H9 (cell line): Measurements from ENCODE around the gene GNAO1. TPM values are rescaled to one million over a fixed set of nuclear protein-coding genes. Genes with fewer than 3 reads are reported as not detected.

Experiments
- DNase-seq: peaks from one replicate; pipeline ENCODE4 v3.0.0-alpha.2; 2017
- H2AFZ ChIP-seq: one replicate; pipeline ENCODE4 v1.6.1; 2013; ENCODE audit warnings: mild to moderate bottlenecking, low read length, control low read depth, moderate library complexity
- H2AK5ac ChIP-seq: 2 replicates; pipeline ENCODE4 v1.6.1; 2013; ENCODE audit warnings: low read length, control low read depth, mixed read lengths; ENCODE audit not compliant: insufficient read length
- H2BK120ac ChIP-seq: one replicate; pipeline ENCODE4 v1.6.1; 2013; ENCODE audit warnings: low read depth, mild to moderate bottlenecking, low read length, control low read depth, inconsistent platforms; ENCODE audit not compliant: poor library complexity, severe bottlenecking
- H2BK12ac ChIP-seq: 2 replicates; pipeline ENCODE4 v1.6.1; 2013; ENCODE audit warnings: low read length, control low read depth, mixed read lengths, low read depth; ENCODE audit not compliant: insufficient read length
- H2BK15ac ChIP-seq: 2 replicates; pipeline ENCODE4 v1.6.1; 2013; ENCODE audit warnings: low read depth, low read length, control low read depth
- H2BK20ac ChIP-seq: one replicate; pipeline ENCODE4 v1.6.1; 2013; ENCODE audit warnings: low read depth, mild to moderate bottlenecking, low read length, control low read depth, inconsistent platforms; ENCODE audit not compliant: poor library complexity, severe bottlenecking
- H2BK5ac ChIP-seq: 2 replicates; pipeline ENCODE4 v1.6.1; 2013; ENCODE audit warnings: low read length, control low read depth, mixed read lengths; ENCODE audit not compliant: insufficient read length
- H3K14ac ChIP-seq: 2 replicates; pipeline ENCODE4 v1.6.1; 2013; ENCODE audit warnings: low read length, control low read depth; ENCODE audit not compliant: insufficient read depth
- H3K18ac ChIP-seq: 2 replicates; pipeline ENCODE4 v1.6.1; 2013; ENCODE audit warnings: low read depth, mild to moderate bottlenecking, mixed read lengths, low read length, control low read depth; ENCODE audit not compliant: insufficient read length
- H3K23ac ChIP-seq: 2 replicates; pipeline ENCODE4 v1.6.1; 2013; ENCODE audit warnings: low read length, control low read depth, mixed read lengths, low read depth; ENCODE audit not compliant: insufficient read length
- H3K23me2 ChIP-seq: 2 replicates; pipeline ENCODE4 v1.6.1; 2013; ENCODE audit warnings: low read depth, mild to moderate bottlenecking, mixed read lengths, low read length, control low read depth; ENCODE audit not compliant: insufficient read length, poor library complexity, severe bottlenecking
- H3K27ac ChIP-seq: 2 replicates; pipeline ENCODE4 v1.5.1; 2013; ENCODE audit warnings: low read length, control low read depth, mixed read lengths, low read depth; ENCODE audit not compliant: insufficient read length
- H3K27me3 ChIP-seq: 2 replicates; pipeline ENCODE4 v1.6.1; 2013; ENCODE audit warnings: low read length, control low read depth, inconsistent platforms; ENCODE audit not compliant: insufficient read depth
- H3K4ac ChIP-seq: 2 replicates; pipeline ENCODE4 v1.6.1; 2013; ENCODE audit warnings: low read depth, mild to moderate bottlenecking, control low read depth, inconsistent platforms, low read length, moderate library complexity
- H3K4me1 ChIP-seq: 2 replicates; pipeline ENCODE4 v1.6.1; 2013; ENCODE audit warnings: low read length, control low read depth, inconsistent platforms; ENCODE audit not compliant: insufficient read depth
- H3K4me2 ChIP-seq: 2 replicates; pipeline ENCODE4 v1.6.1; 2013; ENCODE audit warnings: low read length, control low read depth, mixed read lengths; ENCODE audit not compliant: insufficient read length, insufficient read depth
- H3K56ac ChIP-seq: 2 replicates; pipeline ENCODE4 v1.6.1; 2013; ENCODE audit warnings: low read depth, mild to moderate bottlenecking, mixed read lengths, low read length, control low read depth; ENCODE audit not compliant: insufficient read length
- H3K79me1 ChIP-seq: 2 replicates; pipeline ENCODE4 v1.6.1; 2013; ENCODE audit warnings: low read depth, mild to moderate bottlenecking, moderate library complexity, low read length, control low read depth, inconsistent platforms; ENCODE audit not compliant: insufficient read depth, poor library complexity, severe bottlenecking
- H3K79me2 ChIP-seq: 2 replicates; pipeline ENCODE4 v1.6.1; 2013; ENCODE audit warnings: low read length, control low read depth, inconsistent platforms; ENCODE audit not compliant: insufficient read depth
- H3K9ac ChIP-seq: 2 replicates; pipeline ENCODE4 v1.6.1; 2013; ENCODE audit warnings: low read length, control low read depth, mixed read lengths; ENCODE audit not compliant: insufficient read length; ENCODE audit errors: extremely low read depth
- H3K9me3 ChIP-seq: one replicate; pipeline ENCODE4 v1.6.1; 2013; ENCODE audit warnings: low read depth, low read length, inconsistent platforms; ENCODE audit not compliant: control insufficient read depth
- H3T11ph ChIP-seq: one replicate; pipeline ENCODE4 v1.6.1; 2013; ENCODE audit warnings: mild to moderate bottlenecking, low read length, control low read depth, inconsistent platforms
- H4K20me1 ChIP-seq: one replicate; pipeline ENCODE4 v1.6.1; 2013; ENCODE audit not compliant: control insufficient read depth, insufficient read length, insufficient read depth
- H4K5ac ChIP-seq: 2 replicates; pipeline ENCODE4 v1.6.1; 2013; ENCODE audit warnings: low read depth, mild to moderate bottlenecking, mixed read lengths, low read length, control low read depth; ENCODE audit not compliant: insufficient read length
- H4K8ac ChIP-seq: replicated peaks from 2 replicates; pipeline ENCODE4 v1.6.1; 2013; ENCODE audit warnings: low read length, control low read depth, mixed read lengths, low read depth; ENCODE audit not compliant: insufficient read length
- H4K91ac ChIP-seq: 2 replicates; pipeline ENCODE4 v1.6.1; 2013; ENCODE audit warnings: low read depth, mild to moderate bottlenecking, moderate library complexity, mixed read lengths, low read length, control low read depth; ENCODE audit not compliant: insufficient read length
- H3K27ac Mint-ChIP-seq, 3 experiments: 2 replicates in 2 of 3; 3 replicates in 1 of 3; pipeline ENCODE4 v1.8.0; 2020 to 2021; ENCODE audit warnings: mixed read lengths in 3 of 3, mild to moderate bottlenecking in 1 of 3, moderate library complexity in 1 of 3
- H3K27me3 Mint-ChIP-seq: 2 replicates; pipeline ENCODE4 v1.8.0; 2021; ENCODE audit warnings: low read depth, mild to moderate bottlenecking, moderate library complexity, mixed read lengths
- H3K36me3 Mint-ChIP-seq, 3 experiments: 2 replicates in 2 of 3; 3 replicates in 1 of 3; pipeline ENCODE4 v1.8.0; 2020 to 2021; ENCODE audit warnings: low read depth in 3 of 3, mixed read lengths in 3 of 3; ENCODE audit not compliant: insufficient read depth in 1 of 3
- H3K4me1 Mint-ChIP-seq, 2 experiments: 2 replicates each; pipeline ENCODE4 v1.8.0; 2020; ENCODE audit warnings: mixed read lengths in 2 of 2
- H3K4me3 Mint-ChIP-seq, 2 experiments: 2 replicates in 1 of 2; 3 replicates in 1 of 2; pipeline ENCODE4 v1.8.0; 2020 to 2021; ENCODE audit warnings: mild to moderate bottlenecking in 2 of 2, mixed read lengths in 2 of 2, moderate library complexity in 1 of 2
- H3K9me3 Mint-ChIP-seq, 2 experiments: 2 replicates in 1 of 2; 3 replicates in 1 of 2; pipeline ENCODE4 v1.8.0; 2020; ENCODE audit warnings: mild to moderate bottlenecking in 2 of 2, mixed read lengths in 2 of 2, moderate library complexity in 1 of 2
- CTCF ChIP-seq: fragments of 200-600 bp; sonication (generic); conservative IDR thresholded peaks from 3 replicates; pipeline ENCODE4 v1.8.0; 2021; ENCODE audit warnings: antibody characterized with exemption, mild to moderate bottlenecking
- WGBS: extraction: QIAGEN DNeasy Blood & Tissue Kit; methylation state at CpG from one replicate; pipeline ENCODE4 v1.1.7; 2013; ENCODE audit warnings: missing lambda C conversion rate, low lambda C conversion rate, mixed read lengths; ENCODE audit not compliant: insufficient read length; ENCODE audit errors: extremely low coverage; 5-methylcytosine and 5-hydroxymethylcytosine counted together
- total RNA-seq: library from RNA; stranded (reverse); gene quantifications from 2 replicates; pipeline ENCODE4 v1.2.1, GENCODE V29; 2021

GNAO1 gene
- total RNA-seq, 1 experiment from 2014 or later, result 16.9 TPM

GRCh38 chr16:56244612-56245011, 53.3 kb downstream of the GNAO1 start:
- no peaks in the 10 kb centered on the region for H3K23me2 ChIP-seq
- no peak overlapping the region for H2BK5ac ChIP-seq
- no peaks in the 10 kb centered on the region for H3K27me3 ChIP-seq
- H2AK5ac ChIP-seq, result no peak overlapping the region
- H2BK15ac ChIP-seq, result no peak overlapping the region
- no peak overlapping the region for H3K4ac ChIP-seq
- no peak overlapping the region for H2BK120ac ChIP-seq
- no peak overlapping the region for H3K4me2 ChIP-seq
- H3K9ac ChIP-seq, result no peak overlapping the region
- no peak overlapping the region for H2AFZ ChIP-seq
- no peaks in the 10 kb centered on the region for H3K79me2 ChIP-seq
- no peak overlapping the region for H3T11ph ChIP-seq
- Mint-ChIP-seq H3K27ac (no peak overlapping the region), H3K9me3 (no peaks in the 10 kb centered on the region), H3K36me3 (peaks cover 0 to 4% (median 1%) of the 10 kb centered on the region in 3 experiments; a peak in 3 of 7 replicates), H3K27me3 (no peaks in the 10 kb centered on the region), H3K4me3 (no peak overlapping the region), H3K4me1 (peaks cover 3 to 9% of the 10 kb centered on the region in 2 experiments)
- H3K9me3 ChIP-seq, result no peaks in the 10 kb centered on the region
- no peak overlapping the region for H3K14ac ChIP-seq
- no peak overlapping the region for H3K56ac ChIP-seq
- no peaks in the 10 kb centered on the region for H3K4me1 ChIP-seq
- no peak overlapping the region for H4K5ac ChIP-seq
- H4K91ac ChIP-seq, result no peak overlapping the region
- no peak overlapping the region for H3K27ac ChIP-seq
- no peaks in the 10 kb centered on the region for H3K79me1 ChIP-seq
- no peak overlapping the region for H2BK12ac ChIP-seq
- H3K23ac ChIP-seq, result no peak overlapping the region
- no peak overlapping the region for H2BK20ac ChIP-seq
- DNase-seq, result no peak
- no peaks in the 10 kb centered on the region for H4K20me1 ChIP-seq
- H3K18ac ChIP-seq, result no peak overlapping the region
- no peak overlapping the region for H4K8ac ChIP-seq
- TF ChIP-seq CTCF, result no peak
- WGBS, result no CpG with 5 or more reads among the region's 4 CpGs
